K562 (cell line): ENCODE results near the gene ANKRD31. TPM values are rescaled to one million over a fixed set of nuclear protein-coding genes. Genes with fewer than 3 reads are reported as not detected.

Experiments used
- ATAC-seq: fragments of 200-7000 bp; cut with Tn5 transposase; 3 replicates; pipeline ENCODE4 v1.9.1; 2020; ENCODE audit warnings: moderate library complexity
- BruUV-seq: library from RNA; stranded (reverse); fragments of 400-500 nt; replicated peaks from 2 replicates; lab custom pipeline; 2021; lab: Mats Ljungman, UMichigan
- CTCF ChIA-PET: fragments of 300-600 bp; formaldehyde crosslinking; extraction: SDS; loops from one replicate; lab custom pipeline; 2021; ENCODE audit warnings: low intra/inter-chr PET ratio; lab: Yijun Ruan, JAX
- POLR2A ChIA-PET: fragments of 300-600, 350-650 bp; sonication (Branson Sonifier 250); formaldehyde crosslinking; extraction: SDS; loops from one replicate; lab custom pipeline; 2021; ENCODE audit warnings: antibody characterized with exemption, inconsistent platforms; lab: Yijun Ruan, JAX
- DNase-seq, 4 experiments: peaks; one replicate each; pipeline versions ENCODE4 v3.0.0 to v3.0.0-alpha.2; 2011 to 2018; ENCODE audit warnings: low spot score in 3 of 4, mixed read lengths in 3 of 4; ENCODE audit errors: extremely low read depth in 1 of 4
- FAIRE-seq: peaks from 2 replicates; lab custom pipeline; 2011; peaks lifted over from hg19 to GRCh38; lab: Jason Lieb, UNC
- H2AFZ ChIP-seq: 2 replicates; pipeline ENCODE4 v1.6.0; 2011; ENCODE audit warnings: low read depth, low read length, control low read depth, inconsistent platforms
- H3K27ac ChIP-seq: fragments of 200-600 bp; 3 replicates; pipeline ENCODE4 v1.8.0; 2011; ENCODE audit warnings: low read depth, mild to moderate bottlenecking, control low read depth, inconsistent platforms, low read length, moderate library complexity, mixed read lengths; ENCODE audit errors: extremely low read depth
- H3K27me3 ChIP-seq, 2 experiments: fragments of 300-600 bp in 1 of 2; 2 replicates in 1 of 2; 3 replicates in 1 of 2; pipeline versions ENCODE4 v1.6.0 to v1.8.0; 2011; ENCODE audit warnings: inconsistent platforms in 2 of 2, low read length in 2 of 2, mild to moderate bottlenecking in 1 of 2, mixed read lengths in 1 of 2, moderate library complexity in 1 of 2; ENCODE audit not compliant: control insufficient read depth in 2 of 2, insufficient read depth in 2 of 2
- H3K36me3 ChIP-seq: fragments of 300-600 bp; 3 replicates; pipeline ENCODE4 v1.8.0; 2011; ENCODE audit warnings: mild to moderate bottlenecking, low read length, inconsistent platforms; ENCODE audit not compliant: control insufficient read depth, insufficient read depth
- H3K4me1 ChIP-seq, 2 experiments: fragments of 200-600 bp in 1 of 2; replicated peaks in 1 of 2; 2 replicates in 1 of 2; 3 replicates in 1 of 2; pipeline versions ENCODE4 v1.5.1 to v1.8.0; 2011; ENCODE audit warnings: inconsistent platforms in 2 of 2, low read length in 2 of 2, mild to moderate bottlenecking in 1 of 2, mixed read lengths in 1 of 2, moderate library complexity in 1 of 2; ENCODE audit not compliant: control insufficient read depth in 2 of 2, insufficient read depth in 2 of 2
- H3K4me2 ChIP-seq: 2 replicates; pipeline ENCODE4 v1.6.1; 2011; ENCODE audit warnings: low read length, control low read depth, inconsistent platforms, mixed read lengths; ENCODE audit not compliant: insufficient read depth
- H3K4me3 ChIP-seq: fragments of 200-600 bp; sonication (generic), shearing (Covaris generic); 2 replicates; pipeline ENCODE4 v1.5.1; 2016; ENCODE audit warnings: control low read depth, inconsistent platforms
- H3K79me2 ChIP-seq: fragments of 200-600 bp; 3 replicates; pipeline ENCODE4 v1.8.0; 2011; ENCODE audit warnings: low read length, inconsistent platforms; ENCODE audit not compliant: control insufficient read depth, insufficient read depth
- H3K9ac ChIP-seq, 2 experiments: 2 replicates each; pipeline versions ENCODE4 v1.6.0 to v1.6.1; 2011; ENCODE audit warnings: low read depth in 2 of 2, low read length in 2 of 2, control low read depth in 1 of 2, inconsistent platforms in 1 of 2, mild to moderate bottlenecking in 1 of 2, mixed read lengths in 1 of 2; ENCODE audit not compliant: insufficient read depth in 1 of 2
- H3K9me1 ChIP-seq: one replicate; pipeline ENCODE4 v1.6.0; 2011; ENCODE audit warnings: inconsistent platforms, mild to moderate bottlenecking, low read length, moderate library complexity; ENCODE audit not compliant: control insufficient read depth, insufficient read depth
- H3K9me3 ChIP-seq: replicated peaks from 2 replicates; pipeline ENCODE4 v1.5.1; 2011; ENCODE audit warnings: low read depth, low read length, inconsistent platforms; ENCODE audit not compliant: control insufficient read depth, insufficient read depth
- H4K20me1 ChIP-seq: replicated peaks from 2 replicates; pipeline ENCODE4 v1.6.1; 2011; ENCODE audit warnings: low read length, inconsistent platforms, mixed read lengths; ENCODE audit not compliant: control insufficient read depth, insufficient read depth
- CBFB ChIP-seq: sonication (generic); formaldehyde crosslinking; IDR thresholded peaks from 2 replicates; pipeline ENCODE4 v1.4.0; 2020; ENCODE audit warnings: mild to moderate bottlenecking, missing genetic modification reagents
- CBX3 ChIP-seq, 2 experiments: IDR thresholded peaks; 1 replicate in 1 of 2; 2 replicates in 1 of 2; pipeline ENCODE4 v1.6.1; 2012; ENCODE audit warnings: inconsistent platforms in 2 of 2, low read length in 2 of 2, borderline replicate concordance in 1 of 2, control low read depth in 1 of 2
- CHCHD3 ChIP-seq: fragments of 250-450 bp; sonication (Bioruptor Pico); IDR thresholded peaks from 2 replicates; pipeline ENCODE4 v2.1.2; 2022; ENCODE audit warnings: mild to moderate bottlenecking
- CLOCK ChIP-seq: fragments of 250-450 bp; sonication (Bioruptor Pico); IDR thresholded peaks from 2 replicates; pipeline ENCODE4 v1.4.0; 2020; ENCODE audit warnings: mild to moderate bottlenecking, moderate library complexity, borderline replicate concordance
- EGR1 ChIP-seq: fragments of 450-650 bp; conservative IDR thresholded peaks from 2 replicates; pipeline ENCODE4 v1.6.1; 2017; ENCODE audit warnings: mild to moderate bottlenecking
- KLF16 ChIP-seq: IDR thresholded peaks from 2 replicates; pipeline ENCODE4 v1.6.1; 2016; ENCODE audit warnings: antibody characterized with exemption
- MAFG ChIP-seq: fragments of 450-650 bp; conservative IDR thresholded peaks from 2 replicates; pipeline ENCODE4 v1.6.1; 2016; ENCODE audit warnings: missing genetic modification characterization, missing compliant biosample characterization
- MTA2 ChIP-seq: fragments of 450-650 bp; IDR thresholded peaks from 2 replicates; pipeline ENCODE4 v1.6.1; 2016; ENCODE audit warnings: low read depth
- PHTF2 ChIP-seq: fragments of 250-450 bp; sonication (Bioruptor Pico); IDR thresholded peaks from 2 replicates; pipeline ENCODE4 v1.5.0; 2021; ENCODE audit warnings: mild to moderate bottlenecking
- ZNF3 ChIP-seq: fragments of 250-450 bp; sonication (Bioruptor Pico); IDR thresholded peaks from 2 replicates; pipeline ENCODE4 v1.5.0; 2021; ENCODE audit warnings: mild to moderate bottlenecking, moderate library complexity
- WGBS: fragments of 100-300 bp; shearing (Covaris generic); methylation state at CpG from one replicate; pipeline ENCODE4 v1.1.6; 2016; ENCODE audit warnings: low coverage, mixed read lengths; ENCODE audit not compliant: insufficient coverage; ENCODE audit errors: missing lambda C conversion rate; 5-methylcytosine and 5-hydroxymethylcytosine counted together
- in situ Hi-C: fragments of 300-500 bp; cut with MboI; formaldehyde crosslinking; loops from 4 replicates; pipeline ENCODE4 v1.15.0; 2018; ENCODE audit warnings: inconsistent platforms, mixed read lengths
- intact Hi-C: fragments of 100-400 bp; cut with micrococcal nuclease; formaldehyde crosslinking; loops from 2 replicates; pipeline ENCODE4 v1.14.2; 2022
- polyA plus RNA-seq, 8 experiments: library from polyadenylated mRNA; depleted of rRNA in 4 of 8; stranded (reverse) in 5 of 8; unstranded in 3 of 8; fragments of >200 nt; fragmentation: Nextera tagmentation in 2 of 8; fragmentation: Illumina TruSeq in 1 of 8; extraction: Ambion mirVana in 2 of 8; extraction: Trizol in 1 of 8; gene quantifications; 2 replicates each; pipeline versions ENCODE4 v1.2.1 to v1.2.3, GENCODE V29; 2011 to 2014; ENCODE audit warnings: inconsistent platforms in 1 of 8, missing spikeins in 1 of 8
- total RNA-seq, 7 experiments: library from RNA; depleted of rRNA in 6 of 7; stranded (reverse); fragments of >200 nt in 6 of 7; fragmentation: Illumina TruSeq in 2 of 7; extraction: Trizol in 2 of 7; gene quantifications; 2 replicates each; pipeline versions ENCODE4 v1.2.1 to v1.2.3, GENCODE V29; 2011 to 2021; ENCODE audit warnings: low replicate concordance in 1 of 7

The ANKRD31 gene
- total and polyA plus RNA-seq, 9 of the 15 experiments (the other 6 are each of a cell fraction or from before 2014, with no cell fraction given), result under 0.01 to 0.11 (median 0.05) TPM; not detected in 1

- CTCF ChIA-PET, result no interaction called here
- H2AFZ ChIP-seq, result no peak overlapping the region
- no peak overlapping the region for H3K27ac ChIP-seq
- TF ChIP-seq EGR1 (peak; percentile 25; the same call in 1 of the 2 replicates), KLF16 (no peak)
- TF ChIP-seq, all 486 proteins: peak for 1
- POLR2A ChIA-PET, result interaction anchor here (1.0 kb wide), 1 partner anchor 10 kb away, joined by 4 read pairs; no protein-coding TSS in a partner anchor
- Histone ChIP-seq H3K79me2 (no peaks in the 10 kb centered on the region), H4K20me1 (no peaks in the 10 kb centered on the region), H3K27me3 (peaks cover 0 to 20% of the 10 kb centered on the region in 2 experiments; a peak in 4 of 5 replicates), H3K9ac (no peak overlapping the region), H3K4me2 (no peak overlapping the region), H3K9me1 (no peaks in the 10 kb centered on the region), H3K4me1 (no peaks in the 10 kb centered on the region), H3K36me3 (no peaks in the 10 kb centered on the region), H3K9me3 (no peaks in the 10 kb centered on the region), H3K4me3 (no peak overlapping the region)
- WGBS, result 0% methylated on average over 4 of the region's 4 CpGs
- in situ Hi-C loops (no loop called here), intact Hi-C loops (no loop called here)
- ATAC-seq, result no peak
- no TSS peak for BruUV-seq
- DNase-seq, result peak in 1 of 4 experiments; percentile 14
- no peak for FAIRE-seq
These were observed 199.6 kb downstream of the ANKRD31 start for GRCh38 chr5:75037106-75037505.

GRCh38 chr5:75034137-75034739, 202.4 kb downstream of the ANKRD31 start:
- Histone ChIP-seq H3K9me1 (no peaks in the 10 kb centered on the region), H3K4me1 (no peaks in the 10 kb centered on the region), H3K9me3 (no peaks in the 10 kb centered on the region), H3K36me3 (no peaks in the 10 kb centered on the region), H3K79me2 (no peaks in the 10 kb centered on the region), H3K4me3 (no peak overlapping the region), H3K9ac (no peak overlapping the region), H4K20me1 (no peaks in the 10 kb centered on the region), H3K27me3 (peaks cover 2 to 21% of the 10 kb centered on the region in 2 experiments; a peak in 4 of 5 replicates), H2AFZ (no peak overlapping the region), H3K27ac (no peak overlapping the region), H3K4me2 (no peak overlapping the region)
- ATAC-seq (no peak), FAIRE-seq (no peak), DNase-seq (no peak)
- POLR2A ChIA-PET, result no interaction called here
- intact Hi-C loops, result no loop called here
- WGBS, result 0% methylated on average over 6 of the region's 6 CpGs
- CTCF ChIA-PET, result no interaction called here
- BruUV-seq, result no TSS peak
- in situ Hi-C loops, result no loop called here
- TF ChIP-seq PHTF2 (no peak), ZNF3 (CRISPR knock-in tag) (no peak), CLOCK (CRISPR knock-in tag) (no peak), CBFB (no peak), EGR1 (no peak), CBX3 (IDR thresholded peaks at IDR 0.05; ENCODE audit: borderline replicate concordance in 1 of 2, low read length in 2 of 2) (no peak), CHCHD3 (CRISPR knock-in tag) (no peak), MAFG (no peak), MTA2 (no peak)
